ENCODE data around the gene GMCL2.

Gene GMCL2

DNA sequence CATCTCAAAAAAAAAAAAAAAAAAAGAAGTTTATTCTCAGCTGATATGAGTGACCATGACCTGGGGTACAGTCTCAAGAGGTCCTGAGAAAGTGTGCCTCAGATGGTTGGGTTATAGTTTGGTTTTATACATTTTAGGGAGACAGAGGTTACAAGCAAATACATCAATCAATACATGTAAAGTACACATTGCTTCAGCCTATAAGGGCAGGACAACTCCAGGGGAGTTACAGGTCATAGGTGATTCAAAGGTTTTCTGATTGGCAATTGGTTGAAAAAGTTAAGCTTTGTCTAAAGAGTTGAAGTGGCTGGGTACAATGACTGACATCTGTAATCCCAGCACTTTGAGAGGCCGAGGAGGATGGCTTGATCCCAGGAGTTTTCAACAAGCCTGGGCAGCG lies 2.3 kb upstream of the GMCL2 start:
- DNase-seq (ENCODE audit: low read depth in 2 of 3, low spot score in 2 of 3): no peak

DNA sequence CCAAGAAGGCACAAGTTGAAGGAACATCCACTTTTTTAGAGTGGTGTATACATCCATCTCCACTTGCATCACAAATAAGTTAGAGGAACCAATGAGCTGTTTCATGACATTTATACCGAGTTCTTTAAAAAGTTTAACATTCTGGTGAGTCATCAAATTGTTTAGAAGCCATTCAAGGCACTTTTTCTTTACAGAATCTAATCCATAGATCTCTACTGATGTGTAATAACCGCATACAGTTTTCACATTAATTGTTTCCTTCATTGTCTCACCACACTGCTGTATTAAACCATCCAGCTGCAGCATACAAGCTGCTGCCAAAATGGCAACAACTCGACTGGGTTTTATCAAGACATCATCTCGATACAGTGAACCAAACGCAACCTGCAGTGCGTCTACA lies 744 bp downstream of the GMCL2 start:
- DNase-seq (ENCODE audit: low read depth in 2 of 3, low spot score in 2 of 3): no peak

DNA sequence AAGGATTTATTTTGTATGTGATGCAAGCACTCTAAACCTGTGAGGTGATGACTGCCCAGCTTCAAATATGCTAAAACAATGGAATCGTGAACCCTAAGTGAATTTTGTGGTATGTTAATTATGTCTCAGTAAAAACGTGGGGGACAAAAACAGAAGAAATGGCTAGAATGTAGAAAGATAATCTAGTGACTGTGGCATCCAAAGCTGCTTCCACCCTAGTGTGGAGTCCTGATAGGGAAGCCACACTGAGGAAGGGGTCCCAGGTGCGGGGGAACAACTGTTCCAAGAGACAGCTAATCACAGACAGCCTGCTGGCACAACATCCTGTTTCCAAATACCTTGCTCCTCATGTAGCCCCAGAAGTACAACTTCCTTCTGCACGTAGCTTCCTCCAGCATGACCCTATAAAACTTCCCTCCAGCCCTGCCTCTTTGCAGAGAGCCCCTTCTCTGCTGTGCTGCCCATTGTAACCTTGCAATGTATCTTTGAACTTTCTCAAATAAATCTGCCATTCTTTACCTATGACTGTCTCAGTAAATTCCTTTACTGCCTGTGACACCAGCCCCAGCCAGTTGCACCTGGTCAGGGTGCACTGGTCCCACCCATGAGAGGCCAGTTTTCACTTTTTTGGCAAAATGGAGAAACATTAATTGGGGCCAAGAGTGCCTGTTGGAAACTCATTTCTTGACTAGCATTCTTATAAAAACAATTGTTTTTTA lies 4.9 kb downstream of the GMCL2 start:
- no peak for DNase-seq (ENCODE audit: low read depth in 2 of 3, low spot score in 2 of 3)

DNA sequence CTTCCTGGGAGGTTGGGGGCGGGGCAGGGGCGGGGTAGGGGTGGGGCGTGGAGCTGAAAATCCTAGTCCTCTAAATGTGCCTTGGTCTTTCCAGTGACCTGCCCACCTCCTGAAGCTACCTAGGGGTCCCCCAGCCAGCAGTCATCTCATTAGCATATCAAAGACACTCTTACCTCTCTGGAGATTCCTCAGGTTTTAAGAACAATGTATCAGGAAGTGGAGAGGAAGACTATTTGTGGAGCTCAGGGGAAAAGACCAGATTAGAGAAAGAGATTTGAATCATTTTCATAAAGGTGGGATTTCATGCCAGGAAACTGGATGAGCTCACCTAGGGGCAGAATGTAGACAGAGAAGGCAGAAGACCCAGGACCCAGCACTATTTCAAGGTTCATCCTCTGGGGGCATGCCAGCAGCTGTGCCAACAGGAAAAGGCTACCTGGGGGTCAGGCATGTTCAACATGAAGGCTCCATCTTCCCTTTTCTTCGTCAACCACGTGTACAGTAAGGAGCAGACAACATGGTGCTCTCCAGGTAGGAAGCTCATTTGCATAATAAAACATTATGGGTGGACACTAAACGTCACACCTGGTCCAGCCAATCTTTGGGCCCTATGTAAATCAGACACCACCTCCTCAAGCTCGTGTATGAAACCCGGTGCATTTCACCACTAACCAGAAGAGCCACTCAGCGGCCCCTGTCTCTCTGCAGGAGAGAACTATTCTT lies 6.9 kb downstream of the GMCL2 start:
- no peak for DNase-seq (ENCODE audit: low read depth in 2 of 3, low spot score in 2 of 3)

DNA sequence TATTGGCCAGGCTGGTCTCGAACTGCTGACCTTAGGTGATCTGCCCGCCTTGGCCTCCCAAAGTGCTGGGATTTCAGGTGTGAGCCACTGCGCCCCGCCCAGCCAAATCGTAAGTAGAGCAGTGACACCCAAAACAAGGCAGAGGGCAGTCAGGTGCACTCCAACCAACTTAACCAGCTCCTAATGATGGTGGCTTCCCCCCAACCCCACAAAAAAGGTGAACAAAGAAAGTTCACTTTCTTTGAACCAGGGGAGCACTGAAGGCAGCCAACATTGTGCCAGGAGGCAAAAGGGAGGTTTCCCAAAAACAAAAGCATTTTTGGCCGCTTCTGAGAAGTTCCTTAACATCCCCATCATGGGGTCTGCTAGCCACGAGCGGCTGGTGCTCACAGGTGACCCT lies 9.6 kb downstream of the GMCL2 start:
- DNase-seq (ENCODE audit: low read depth in 2 of 3, low spot score in 2 of 3): no peak

DNA sequence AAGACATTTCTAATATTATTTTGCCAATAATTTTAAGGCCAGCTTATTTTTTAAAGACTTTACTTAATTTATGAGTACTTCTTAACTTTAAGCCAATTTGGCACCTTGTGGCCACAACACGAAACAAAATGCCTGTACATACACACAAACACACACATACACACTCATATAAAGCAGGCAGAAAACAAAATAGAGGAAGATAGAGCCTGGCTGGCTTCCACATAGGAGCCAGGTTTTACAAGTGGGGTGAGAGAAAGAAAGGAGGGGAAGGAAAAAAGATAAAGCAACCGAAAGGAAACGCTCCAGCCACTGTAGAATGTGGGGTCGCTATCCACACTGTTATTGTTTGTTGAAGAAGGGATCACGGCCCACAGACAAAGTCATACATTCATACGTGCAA lies 10.4 kb downstream of the GMCL2 start:
- no peak for DNase-seq (ENCODE audit: low read depth in 2 of 3, low spot score in 2 of 3)

DNA sequence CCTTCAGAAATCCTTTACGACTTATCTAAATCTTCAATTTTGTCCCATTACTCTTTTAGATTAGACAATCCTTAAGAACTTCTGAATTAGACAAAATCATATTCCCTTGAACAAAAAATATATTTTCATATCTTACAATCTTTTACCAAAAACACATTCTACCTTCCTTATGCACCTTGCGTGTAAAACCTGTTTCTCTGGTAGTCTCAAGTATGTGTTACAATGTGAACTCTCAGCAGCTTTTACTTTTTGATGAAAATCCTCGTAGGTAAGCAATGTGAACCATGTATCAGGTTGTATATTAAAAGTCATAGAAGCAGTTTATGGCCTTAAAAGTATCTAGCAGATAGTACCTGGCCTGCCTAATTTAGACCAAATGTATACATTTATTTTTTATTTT lies 12.7 kb downstream of the GMCL2 start:
- DNase-seq (ENCODE audit: low read depth in 2 of 3, low spot score in 2 of 3): no peak

DNA sequence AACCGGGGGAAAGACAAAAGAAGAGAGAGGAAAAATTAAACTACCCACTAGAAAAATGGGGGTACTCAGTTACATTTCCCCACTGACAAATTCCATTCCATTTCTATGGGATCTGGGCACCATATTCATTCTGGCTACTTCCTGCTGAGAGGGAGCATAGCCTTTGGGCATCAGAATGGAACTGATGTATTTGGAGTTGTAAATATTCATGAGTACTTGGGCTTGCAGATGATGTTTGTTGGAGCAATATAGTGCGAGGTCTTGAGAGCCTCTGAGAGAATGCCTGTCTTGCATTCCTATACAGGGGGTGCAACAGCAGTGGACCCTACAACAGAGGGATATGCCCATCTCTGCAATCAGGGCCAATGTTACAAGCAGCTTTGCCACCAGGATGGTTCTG lies 16.7 kb downstream of the GMCL2 start:
- DNase-seq (ENCODE audit: low read depth in 2 of 3, low spot score in 2 of 3): no peak

DNA sequence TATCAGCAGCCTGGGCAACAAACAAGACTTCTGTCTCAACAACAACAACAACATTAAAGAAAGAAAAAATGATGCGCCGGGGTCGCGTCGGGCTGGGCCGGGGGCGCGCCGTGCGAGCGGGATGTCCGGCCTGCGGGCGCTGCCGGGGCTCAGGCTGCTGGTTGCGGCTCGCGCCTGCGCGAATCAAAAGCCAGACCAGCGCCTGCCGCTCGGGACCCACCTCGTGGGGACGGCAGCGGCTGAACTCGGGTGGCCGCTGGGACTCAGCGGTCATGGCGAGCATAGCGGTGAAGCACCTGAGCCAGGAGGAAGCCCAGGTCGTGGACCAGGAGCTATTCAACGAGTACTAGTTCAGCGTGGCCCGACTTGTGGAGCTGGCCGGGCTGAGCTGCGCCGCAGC lies 21.6 kb downstream of the GMCL2 start:
- DNase-seq (ENCODE audit: low read depth in 2 of 3, low spot score in 2 of 3): no peak

DNA sequence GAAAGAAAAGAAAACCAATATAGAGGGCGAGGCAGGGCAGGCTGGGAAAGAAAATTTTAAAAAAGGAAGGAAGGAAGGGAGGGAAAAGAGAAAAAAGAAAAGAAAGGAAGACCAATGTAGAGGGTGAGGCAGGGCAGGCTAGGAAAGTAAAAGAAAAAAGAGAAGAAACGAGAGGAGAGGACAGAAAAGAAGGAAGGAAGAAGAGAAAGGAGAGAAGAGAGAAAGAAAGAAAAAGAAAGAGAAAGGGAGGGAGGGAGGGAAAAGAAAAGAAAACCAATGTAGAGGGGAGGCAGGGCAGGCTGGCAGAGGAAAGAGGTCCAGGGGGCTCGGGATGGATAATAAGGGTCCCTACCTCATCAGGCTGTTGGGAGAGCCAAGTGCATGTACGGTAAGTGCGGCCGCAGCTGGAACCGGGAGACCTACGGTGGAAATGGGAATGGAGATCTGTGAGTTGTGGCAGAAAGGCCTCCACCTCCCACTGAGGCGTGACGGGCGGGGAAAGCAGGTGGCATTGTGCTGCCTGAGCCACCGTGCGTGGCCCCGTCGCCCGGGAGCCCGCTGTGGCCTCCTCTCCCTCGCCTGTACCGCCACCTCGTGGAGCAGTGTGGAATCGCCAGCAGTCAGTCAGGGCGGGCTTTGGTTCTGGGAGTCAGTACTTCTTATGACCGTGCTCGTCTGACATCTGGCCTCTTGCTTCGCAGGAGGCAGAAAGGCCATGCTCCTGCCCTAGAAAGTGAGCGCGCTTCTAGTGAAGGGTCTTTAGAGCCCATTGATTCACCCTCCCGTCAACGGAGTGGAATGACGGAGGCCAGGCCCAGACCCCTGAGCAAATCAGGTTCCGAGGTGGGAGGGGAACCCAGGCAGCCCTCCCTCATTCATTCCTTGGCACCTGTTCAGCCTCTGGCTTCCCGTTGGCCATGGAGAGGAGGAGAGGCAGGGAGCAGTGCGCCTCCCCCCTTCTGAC lies 23.1 kb downstream of the GMCL2 start:
- DNase-seq (ENCODE audit: low read depth in 2 of 3, low spot score in 2 of 3): peak; percentile 81 to 99 (median 97)

DNA sequence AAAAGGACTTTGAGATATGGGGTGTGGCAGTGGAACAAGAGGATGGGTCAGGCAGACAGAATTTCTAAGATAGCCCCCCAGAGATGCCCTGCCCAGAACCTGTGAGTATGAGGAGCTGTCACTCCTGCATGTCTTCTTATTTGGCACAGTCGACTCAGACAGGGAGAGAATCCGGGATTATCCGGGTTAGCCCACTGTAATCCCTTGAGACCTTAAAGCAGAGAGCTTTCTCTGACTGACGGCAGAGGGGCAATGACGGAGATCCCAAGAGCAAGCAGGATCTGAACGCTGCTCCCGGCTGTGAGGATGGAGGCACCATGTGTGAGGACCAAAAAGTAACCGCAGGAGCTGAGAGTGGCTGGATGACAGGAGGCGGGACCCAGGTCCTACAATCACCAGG lies 24.7 kb downstream of the GMCL2 start:
- DNase-seq (ENCODE audit: low read depth in 2 of 3, low spot score in 2 of 3): no peak

DNA sequence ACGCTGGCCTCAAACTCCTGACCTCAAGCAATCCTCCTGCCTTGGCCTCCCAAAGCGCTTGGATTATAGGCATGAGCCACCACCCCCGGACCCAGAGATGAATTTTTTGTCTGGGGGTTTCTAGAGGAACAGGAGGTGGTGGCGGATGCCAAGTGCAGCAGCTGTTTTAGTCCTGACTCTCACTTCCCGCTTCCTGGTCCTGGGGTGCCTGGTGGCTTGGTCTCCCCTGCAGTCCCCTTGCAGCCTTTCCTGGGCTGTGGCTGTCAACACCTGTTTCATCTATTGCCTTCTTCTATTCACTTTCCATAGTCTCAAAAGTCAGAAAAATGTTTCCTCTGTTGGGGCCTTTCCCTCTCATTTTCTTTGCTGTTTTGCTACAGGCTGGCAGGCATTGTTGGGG lies 27.0 kb downstream of the GMCL2 start:
- no peak for DNase-seq (ENCODE audit: low read depth in 2 of 3, low spot score in 2 of 3)

DNA sequence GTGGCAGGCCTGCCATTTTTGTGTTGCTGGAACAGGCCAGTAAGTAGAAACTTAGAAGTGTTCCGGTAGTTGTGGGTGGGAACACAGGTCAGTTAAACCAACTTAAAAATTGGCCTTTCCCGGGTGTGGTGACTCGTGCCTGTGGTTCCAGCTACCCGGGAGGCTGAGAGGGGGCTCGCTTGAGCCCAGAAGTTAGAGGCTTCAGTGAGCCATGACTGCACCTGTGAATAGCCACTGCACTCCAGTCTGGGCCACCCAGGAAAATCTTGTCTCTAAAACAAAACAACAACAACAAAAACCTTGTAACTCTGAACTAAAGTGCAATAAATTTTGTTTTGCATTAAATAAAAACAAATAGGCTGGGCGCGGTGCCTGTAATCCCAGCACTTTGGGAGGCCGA lies 32.1 kb downstream of the GMCL2 start:
- DNase-seq (ENCODE audit: low read depth in 2 of 3, low spot score in 2 of 3): no peak

DNA sequence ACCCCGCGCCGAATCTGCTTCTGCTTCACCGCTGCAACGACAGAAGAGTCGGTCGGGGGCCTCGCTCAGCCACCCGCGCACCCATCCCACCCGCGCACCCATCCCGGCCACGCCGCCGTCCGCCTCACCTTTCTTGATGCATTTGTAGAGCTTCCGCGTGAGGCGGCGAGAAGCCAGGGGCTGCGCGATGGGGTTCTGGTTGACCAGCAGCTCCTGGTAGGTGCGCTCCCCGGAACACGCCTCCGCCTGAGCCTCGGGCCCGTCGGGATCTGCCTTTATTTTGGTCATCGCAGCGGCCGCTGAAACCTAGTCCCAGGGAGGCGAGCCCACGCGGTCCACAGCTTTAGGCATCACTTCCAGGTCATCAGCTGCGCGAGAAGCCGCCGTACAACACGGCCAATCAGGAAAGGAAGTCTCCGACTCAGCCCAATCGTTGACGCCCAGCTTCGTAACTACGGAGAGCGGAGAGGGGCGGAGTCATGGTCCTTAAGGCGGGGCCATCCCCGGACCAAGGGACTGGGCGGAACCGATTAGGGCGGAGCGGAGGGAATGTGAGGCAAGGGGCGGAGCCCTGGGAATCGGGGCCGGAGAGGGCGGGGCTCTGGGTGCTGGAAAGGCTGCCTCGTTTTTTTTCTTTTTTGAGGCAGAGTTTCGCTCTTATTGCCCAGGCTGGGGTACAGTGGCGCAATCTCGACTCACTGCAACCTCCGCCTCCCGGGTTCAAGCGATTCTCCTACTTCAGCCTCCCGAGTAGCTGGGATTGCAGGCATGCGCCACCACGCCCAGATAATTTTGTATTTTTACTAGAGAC lies 33.4 kb downstream of the GMCL2 start, which contains the start of gene NHP2:
Gene NHP2 (minus strand): TSS at position 356 of the 811 bp plus-strand sequence. CDS start 68 bp downstream, at position 288.
- DNase-seq (ENCODE audit: low read depth in 2 of 3, low spot score in 2 of 3): peak; percentile 82 to 94 (median 94)

DNA sequence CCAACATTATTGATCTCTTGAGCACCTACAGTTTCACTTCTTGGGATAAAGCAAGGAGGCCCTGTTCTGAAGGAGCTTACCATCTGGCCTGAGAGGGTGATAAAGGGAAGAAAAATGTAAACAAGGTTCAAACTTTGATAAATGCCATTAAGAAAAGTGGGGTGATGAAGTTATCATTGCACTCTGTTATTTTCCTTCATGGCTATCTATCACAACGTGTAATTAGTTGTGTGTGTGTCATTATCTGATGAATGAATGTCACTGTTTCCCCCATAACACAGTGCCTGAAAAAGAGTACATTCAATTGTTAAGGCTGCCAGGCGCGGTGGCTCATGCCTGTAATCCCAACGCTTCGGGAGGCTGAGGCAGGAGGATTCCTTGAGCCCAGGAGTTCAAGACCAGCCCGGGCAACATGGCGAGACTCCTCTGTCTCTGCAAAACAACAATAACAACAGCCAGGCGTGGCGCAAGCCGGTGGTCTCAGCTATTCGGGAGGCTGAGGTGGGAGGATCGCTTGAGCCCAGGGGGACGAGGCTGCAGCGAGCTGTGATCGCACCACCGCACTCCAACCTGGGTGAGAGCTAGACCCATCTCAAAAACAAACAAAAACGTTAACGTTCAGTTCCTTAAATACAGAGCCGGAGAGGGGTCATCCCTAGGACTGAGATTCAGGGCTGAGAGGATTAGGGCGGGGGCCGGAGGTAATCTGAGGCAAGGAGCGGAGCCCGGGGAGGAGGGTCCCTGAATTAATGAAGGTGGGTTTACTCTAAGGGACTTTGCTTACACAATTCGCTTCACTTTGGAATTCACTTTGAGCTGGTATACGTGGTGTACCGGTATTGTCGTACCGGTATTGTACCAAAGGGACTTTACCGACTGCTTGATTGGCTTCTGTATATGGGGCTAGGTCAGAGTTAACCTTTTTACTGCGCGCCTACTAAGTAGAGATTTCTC lies 34.4 kb downstream of the GMCL2 start:
- no peak for DNase-seq (ENCODE audit: low read depth in 2 of 3, low spot score in 2 of 3)

DNA sequence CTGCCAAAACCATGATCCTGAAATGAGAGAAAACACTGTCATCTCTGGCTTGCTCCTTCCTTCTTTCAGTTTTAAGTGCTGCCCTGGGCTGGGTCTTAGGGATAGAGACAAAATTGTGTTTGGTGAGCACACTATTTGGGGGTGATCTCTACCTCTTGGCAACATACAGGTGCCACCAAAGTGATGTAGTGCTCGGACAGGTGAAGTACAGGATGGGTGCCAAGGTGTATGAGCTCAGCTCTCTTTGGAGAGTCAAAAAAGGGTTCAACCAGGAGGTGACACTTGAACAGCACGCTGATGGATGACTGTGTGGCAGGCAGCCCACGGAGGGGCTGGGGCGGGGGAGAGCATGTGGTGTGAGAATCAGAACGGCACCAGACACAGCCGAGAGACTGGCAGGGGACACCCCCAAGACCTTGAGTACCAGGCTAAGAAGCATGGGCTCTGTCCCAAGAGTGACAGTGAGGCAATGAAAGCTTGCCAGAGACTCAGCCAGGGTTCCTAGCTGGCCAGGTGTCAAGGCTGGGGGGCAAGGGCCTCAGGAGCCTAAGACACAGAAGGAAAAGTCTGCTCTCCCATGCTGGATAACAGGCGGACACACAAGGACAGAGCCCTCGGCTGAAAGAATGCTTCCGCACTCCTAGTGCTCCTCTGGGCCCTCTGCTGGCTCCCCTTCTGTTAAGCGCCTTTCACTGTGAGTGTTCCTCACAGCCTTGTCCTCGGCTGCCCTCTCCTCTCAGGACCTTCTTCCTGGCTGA lies 36.0 kb downstream of the GMCL2 start:
- no peak for DNase-seq (ENCODE audit: low read depth in 2 of 3, low spot score in 2 of 3)

DNA sequence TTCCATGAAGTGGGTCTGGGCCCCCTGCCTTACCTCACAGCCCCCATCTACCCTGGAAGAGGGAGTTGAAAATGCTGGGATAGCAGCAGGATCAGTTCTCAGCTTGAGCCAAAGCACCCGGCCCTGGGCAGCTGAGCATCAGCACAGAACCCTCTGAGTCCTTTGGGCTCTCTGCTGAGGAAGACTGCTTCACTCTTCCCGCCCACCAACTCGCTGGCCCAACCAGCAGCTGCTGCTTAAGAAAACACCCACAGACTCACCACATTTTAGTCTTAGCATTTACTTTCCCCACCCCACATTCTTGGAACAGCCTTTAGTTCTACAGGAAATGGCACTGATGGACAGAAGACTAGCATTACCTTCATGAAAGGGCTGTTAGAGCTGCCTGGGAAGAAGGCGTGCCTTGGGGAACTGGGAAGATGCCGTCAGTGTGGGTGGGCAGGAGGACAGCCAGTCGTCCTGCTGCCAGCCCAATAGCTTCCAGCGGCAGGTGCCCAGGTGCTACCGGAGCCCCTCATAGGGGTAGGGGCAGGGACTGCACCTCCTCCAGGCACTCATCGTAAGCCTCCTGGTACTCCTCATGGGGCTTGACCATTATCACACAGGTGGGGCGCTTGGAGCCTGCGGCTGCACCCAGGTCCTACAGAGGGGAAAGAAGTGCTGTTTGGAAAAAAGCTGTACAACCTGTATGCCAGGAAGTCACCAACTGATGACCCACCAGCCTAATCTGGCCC lies 37.8 kb downstream of the GMCL2 start:
- no peak for DNase-seq (ENCODE audit: low read depth in 2 of 3, low spot score in 2 of 3)

DNA sequence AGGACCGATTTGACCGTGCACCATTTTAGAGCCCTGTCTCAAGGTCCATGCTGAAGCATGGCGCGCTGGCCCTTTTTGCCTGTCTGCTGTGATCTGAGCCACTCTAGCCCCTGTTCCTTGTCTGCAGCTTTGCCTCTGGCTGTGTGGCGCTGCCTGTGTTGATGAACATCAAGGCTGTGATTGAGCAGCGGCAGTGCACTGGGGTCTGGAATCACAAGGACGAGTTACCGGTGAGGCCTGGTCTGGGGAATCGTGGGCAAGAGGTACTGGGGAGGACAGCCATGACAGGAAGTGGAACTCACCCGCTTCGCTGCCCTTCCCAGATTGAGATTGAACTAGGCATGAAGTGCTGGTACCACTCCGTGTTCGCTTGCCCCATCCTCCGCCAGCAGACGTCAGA lies 39.8 kb downstream of the GMCL2 start:
- DNase-seq (ENCODE audit: low read depth in 2 of 3, low spot score in 2 of 3): no peak
